GM18505 (cell line): ENCODE data around the gene FOS.
"Not testable (repeated sequence)": the region's sequence is repeated elsewhere in the genome, so short reads cannot be mapped to it uniquely, and the experiment has no call there.

Source experiments
- ATAC-seq: cut with Tn5 transposase; IDR thresholded peaks from one replicate; pipeline ENCODE4 v1.9.1; 2021; ENCODE audit not compliant: unreplicated experiment
- POLR2A ChIP-seq: IDR thresholded peaks from 4 replicates; pipeline ENCODE4 v1.6.1; 2011; ENCODE audit warnings: borderline replicate concordance; ENCODE audit not compliant: insufficient read depth, insufficient read length; ENCODE audit errors: extremely low read depth

The FOS gene

GRCh38 chr14:75278422-75279152, at the start of gene FOS:
Gene FOS, plus strand, starts transcription at chr14:75278828. Its CDS starts 155 bp downstream, at chr14:75278983.
- peak; percentile 62 for ATAC-seq
- peak; percentile 91 for TF ChIP-seq POLR2A

DNA sequence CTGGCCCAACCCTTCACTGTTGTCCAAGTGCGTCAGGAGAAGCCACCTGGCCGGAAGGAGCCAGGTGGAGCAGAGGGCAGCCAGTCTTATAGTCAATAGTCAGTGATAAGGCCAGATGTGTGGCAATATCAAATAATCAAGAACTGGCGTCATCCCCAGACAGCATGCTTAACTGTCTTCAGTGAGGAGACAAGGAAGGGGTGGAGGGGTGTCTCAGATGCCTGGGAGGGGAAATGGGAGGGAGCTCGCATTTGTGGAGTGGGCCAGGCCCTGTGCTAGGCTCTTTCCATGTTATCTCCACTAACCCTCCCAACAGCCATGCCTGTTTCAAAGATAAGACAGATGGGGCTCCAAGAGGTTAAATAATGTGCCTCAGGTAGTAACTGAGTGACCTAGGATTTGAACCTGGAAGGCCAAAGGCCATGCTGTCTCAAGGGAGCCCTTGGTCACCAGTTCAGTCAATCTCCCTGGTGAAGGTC, 48.9 kb upstream of the FOS start:
- no peak for ATAC-seq
- TF ChIP-seq POLR2A, result no peak

GRCh38 chr14:75230140-75230792, 48.4 kb upstream of the FOS start:
- no peak for ATAC-seq
- TF ChIP-seq POLR2A, result no peak

- no peak for TF ChIP-seq POLR2A
- ATAC-seq, result no peak
Observed at GRCh38 chr14:75231320-75231719, 47.3 kb upstream of the FOS start.

- no peak for TF ChIP-seq POLR2A
- ATAC-seq, result no peak
Observed at GRCh38 chr14:75232191-75232590, 46.4 kb upstream of the FOS start.

DNA sequence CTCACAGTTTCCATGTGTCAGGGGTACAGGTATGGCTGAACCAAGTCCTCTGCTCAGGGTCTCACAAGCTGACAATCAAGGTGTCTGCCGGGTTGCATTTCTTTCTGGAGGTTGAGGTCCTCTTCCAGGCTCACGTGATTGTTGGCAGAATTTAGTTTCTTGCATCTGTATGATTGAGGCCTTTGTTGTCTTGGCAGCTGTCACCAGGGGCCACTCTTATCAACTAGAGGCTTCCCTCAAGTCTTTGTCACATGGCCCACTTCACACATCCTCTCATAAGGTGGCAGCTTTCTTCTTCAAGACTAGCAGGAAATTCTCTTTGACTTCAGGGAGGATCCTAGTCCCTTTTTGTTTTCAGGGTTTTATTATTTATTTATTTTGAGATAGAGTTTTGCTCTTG, 46.0 kb upstream of the FOS start:
- no peak for TF ChIP-seq POLR2A
- no peak for ATAC-seq

- no peak for TF ChIP-seq POLR2A
- no peak for ATAC-seq
Observed at GRCh38 chr14:75234173-75235115, 44.2 kb upstream of the FOS start.

- ATAC-seq, result not testable (repeated sequence)
Observed at GRCh38 chr14:75235198-75235597, 43.4 kb upstream of the FOS start.

DNA sequence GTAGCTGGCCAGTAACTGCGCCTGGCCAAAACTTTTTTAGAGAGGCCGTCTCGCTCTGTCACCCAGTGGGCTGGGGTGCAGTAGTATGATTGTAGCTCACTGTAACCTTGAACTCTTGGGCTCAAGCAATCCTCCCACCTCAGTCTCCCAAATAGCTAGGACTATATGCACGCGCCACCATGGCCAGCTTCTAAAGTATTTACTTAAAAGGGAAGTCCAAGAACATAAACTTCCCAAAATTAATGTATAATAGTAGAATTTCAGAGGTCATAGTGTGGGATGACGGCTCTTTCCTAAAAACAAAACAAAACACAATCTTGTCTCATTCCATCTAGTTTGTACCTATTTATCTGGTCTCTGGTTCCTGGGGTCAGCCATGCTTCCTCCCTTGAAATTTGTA, 42.2 kb upstream of the FOS start:
- no peak for ATAC-seq
- TF ChIP-seq POLR2A, result no peak

- no peak for TF ChIP-seq POLR2A
- ATAC-seq, result no peak
Observed at GRCh38 chr14:75236901-75237419, 41.7 kb upstream of the FOS start.

DNA sequence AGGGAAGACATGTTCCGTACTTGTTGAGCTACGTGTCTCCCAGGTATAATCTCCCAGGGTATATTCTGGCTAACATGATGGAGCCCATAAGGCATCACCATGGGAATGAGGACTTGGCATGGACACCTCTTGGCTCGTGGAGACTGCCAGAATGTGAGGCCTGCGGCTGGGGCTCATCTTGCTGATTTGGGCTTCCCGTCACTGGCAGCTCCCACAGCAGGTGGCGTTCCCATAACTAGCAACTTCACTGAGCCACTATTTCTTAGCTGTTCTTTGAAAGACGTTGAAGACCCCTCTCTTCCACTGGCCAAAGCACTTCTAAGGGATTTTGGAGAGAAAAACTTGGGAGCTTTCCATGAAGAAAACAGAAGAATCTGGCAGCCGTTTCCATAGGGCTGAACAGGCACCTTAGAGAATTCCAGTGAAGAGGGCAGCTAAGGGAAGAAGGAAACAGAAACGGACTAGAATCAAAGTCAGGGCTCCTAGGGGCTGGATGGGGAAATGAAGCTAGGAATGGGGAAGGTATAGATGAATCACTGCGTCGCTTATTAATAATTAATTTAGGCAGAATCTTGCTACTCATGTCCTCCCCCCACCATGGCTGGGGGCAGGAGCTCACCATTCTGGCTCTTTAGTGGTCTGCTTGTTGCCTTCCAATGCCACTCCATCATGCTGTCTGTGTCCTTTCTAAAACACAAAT, 39.7 kb upstream of the FOS start:
- no peak for TF ChIP-seq POLR2A
- ATAC-seq, result no peak

DNA sequence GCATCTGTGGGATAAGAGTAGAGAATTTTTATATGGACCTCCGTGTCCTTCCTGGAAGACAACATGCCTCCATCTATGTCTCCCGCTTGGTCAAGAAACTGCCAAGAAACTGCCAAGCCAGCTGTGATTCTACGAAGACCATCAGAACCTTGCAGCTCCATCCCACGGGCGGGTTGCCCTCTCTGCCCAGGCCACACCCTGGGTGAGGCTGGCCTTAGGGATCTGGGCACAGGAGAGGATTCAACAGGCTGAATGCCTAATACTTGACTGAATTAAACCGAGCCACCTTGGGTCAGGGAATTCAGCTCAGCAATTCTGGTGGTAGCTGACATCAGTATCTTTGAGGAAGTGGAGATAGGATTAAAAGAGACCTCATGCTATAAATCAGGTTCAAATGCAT, 37.8 kb upstream of the FOS start:
- no peak for ATAC-seq
- no peak for TF ChIP-seq POLR2A
